Measurements from ENCODE around the gene SAMD3.

- TF ChIP-seq CTCF (IDR thresholded peaks at IDR 0.05) (no peak), POLR2A (IDR thresholded peaks at IDR 0.05) (no peak)
Observed at GRCh38 chr6:130244728-130245127, 22.0 kb upstream of the SAMD3 start.

Data from heart left ventricle (tissue), 13 donors.